ENCODE data around the gene CLIP1. TPM values are rescaled to one million over a fixed set of nuclear protein-coding genes. Genes with fewer than 3 reads are reported as not detected.
A peak's percentile ranks its signal among the peaks of the same experiment; 100 is the strongest.
"Not testable (repeated sequence)": the region's sequence is repeated elsewhere in the genome, so short reads cannot be mapped to it uniquely, and the experiment has no call there.

CLIP1 gene
- total RNA-seq, 1 donor from 2014 or later = 78.6 TPM

GRCh38 chr12:122403115-122403770, 19.2 kb downstream of the CLIP1 start:
- Mint-ChIP-seq H3K27me3 (no peaks in the 10 kb centered on the region), H3K4me1 (ENCODE audit: low read depth) (peaks cover 36% of the 10 kb centered on the region), H3K9me3 (ENCODE audit: low read depth) (no peaks in the 10 kb centered on the region), H3K27ac (no peak overlapping the region), H3K4me3 (ENCODE audit: low read depth) (no peak overlapping the region), H3K36me3 (ENCODE audit: insufficient read depth) (peaks cover 6% of the 10 kb centered on the region)
- TF ChIP-seq, protein P1, sequence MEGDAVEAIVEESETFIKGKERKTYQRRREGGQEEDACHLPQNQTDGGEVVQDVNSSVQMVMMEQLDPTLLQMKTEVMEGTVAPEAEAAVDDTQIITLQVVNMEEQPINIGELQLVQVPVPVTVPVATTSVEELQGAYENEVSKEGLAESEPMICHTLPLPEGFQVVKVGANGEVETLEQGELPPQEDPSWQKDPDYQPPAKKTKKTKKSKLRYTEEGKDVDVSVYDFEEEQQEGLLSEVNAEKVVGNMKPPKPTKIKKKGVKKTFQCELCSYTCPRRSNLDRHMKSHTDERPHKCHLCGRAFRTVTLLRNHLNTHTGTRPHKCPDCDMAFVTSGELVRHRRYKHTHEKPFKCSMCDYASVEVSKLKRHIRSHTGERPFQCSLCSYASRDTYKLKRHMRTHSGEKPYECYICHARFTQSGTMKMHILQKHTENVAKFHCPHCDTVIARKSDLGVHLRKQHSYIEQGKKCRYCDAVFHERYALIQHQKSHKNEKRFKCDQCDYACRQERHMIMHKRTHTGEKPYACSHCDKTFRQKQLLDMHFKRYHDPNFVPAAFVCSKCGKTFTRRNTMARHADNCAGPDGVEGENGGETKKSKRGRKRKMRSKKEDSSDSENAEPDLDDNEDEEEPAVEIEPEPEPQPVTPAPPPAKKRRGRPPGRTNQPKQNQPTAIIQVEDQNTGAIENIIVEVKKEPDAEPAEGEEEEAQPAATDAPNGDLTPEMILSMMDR (IDR thresholded peaks at IDR 0.05; ENCODE audit: unreplicated experiment) = no peak
- DNase-seq (ENCODE audit: low spot score, unreplicated experiment) = no peak

GRCh38 chr12:122402264-122402663, 20.2 kb downstream of the CLIP1 start:
- no peak for DNase-seq (ENCODE audit: low spot score, unreplicated experiment)
- H3K27ac Mint-ChIP-seq = no peak overlapping the region
- H3K9me3 Mint-ChIP-seq (ENCODE audit: low read depth) = no peaks in the 10 kb centered on the region
- peaks cover 33% of the 10 kb centered on the region for H3K4me1 Mint-ChIP-seq (ENCODE audit: low read depth)
- peaks cover 6% of the 10 kb centered on the region for H3K36me3 Mint-ChIP-seq (ENCODE audit: insufficient read depth)
- no peak overlapping the region for H3K4me3 Mint-ChIP-seq (ENCODE audit: low read depth)
- TF ChIP-seq, protein P1 (IDR thresholded peaks at IDR 0.05; ENCODE audit: unreplicated experiment) = no peak
- H3K27me3 Mint-ChIP-seq = no peaks in the 10 kb centered on the region

DNA sequence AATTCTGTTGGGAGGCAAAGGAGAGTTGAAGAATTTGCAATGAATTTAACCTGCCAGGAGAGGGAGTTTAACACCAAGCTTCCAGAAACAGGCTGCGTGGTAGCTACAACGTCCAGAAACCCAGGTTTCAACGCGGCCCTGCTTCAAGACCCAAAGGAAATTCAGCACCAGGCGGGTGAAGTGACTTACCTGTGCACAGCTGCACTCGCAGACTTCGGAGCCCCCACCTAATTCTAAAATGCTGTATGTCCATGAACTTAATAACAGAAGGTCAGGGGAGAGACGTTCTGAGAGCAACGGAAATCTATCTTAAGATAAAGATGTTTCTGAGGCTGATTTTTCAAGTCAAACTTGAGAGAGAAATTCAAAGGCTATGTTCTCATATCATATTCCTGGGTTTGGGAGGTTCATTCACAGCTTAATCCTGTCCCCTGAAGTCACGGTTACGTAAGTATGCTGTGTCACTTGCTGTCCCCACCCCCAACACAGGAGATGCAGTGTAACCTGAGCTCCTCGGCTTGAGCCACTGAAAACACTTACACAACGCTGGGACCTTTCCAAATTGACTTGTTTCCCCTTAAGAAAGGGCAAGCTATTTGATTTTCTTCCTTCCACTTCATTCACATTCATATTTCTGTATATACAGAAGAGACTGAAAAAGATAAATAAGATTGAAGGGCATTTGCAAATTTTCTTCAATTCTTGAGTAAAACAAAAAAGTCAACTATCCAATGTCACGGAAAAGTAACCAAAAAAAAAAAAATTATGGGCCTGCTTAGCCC, 22.7 kb downstream of the CLIP1 start:
- no peaks in the 10 kb centered on the region for H3K9me3 Mint-ChIP-seq (ENCODE audit: low read depth)
- H3K27me3 Mint-ChIP-seq = no peaks in the 10 kb centered on the region
- H3K4me1 Mint-ChIP-seq (ENCODE audit: low read depth) = peaks cover 22% of the 10 kb centered on the region
- peak overlapping the region; percentile 65 for H3K4me3 Mint-ChIP-seq (ENCODE audit: low read depth)
- TF ChIP-seq, protein P1 (IDR thresholded peaks at IDR 0.05; ENCODE audit: unreplicated experiment) = peak; percentile 69
- peak overlapping the region; percentile 99 for H3K27ac Mint-ChIP-seq
- DNase-seq (ENCODE audit: low spot score, unreplicated experiment) = peak; percentile 14
- peaks cover 5% of the 10 kb centered on the region for H3K36me3 Mint-ChIP-seq (ENCODE audit: insufficient read depth)

- Mint-ChIP-seq H3K27ac (peak overlapping the region; percentile 99), H3K4me3 (ENCODE audit: low read depth) (no peak overlapping the region), H3K27me3 (no peaks in the 10 kb centered on the region), H3K36me3 (ENCODE audit: insufficient read depth) (peaks cover 4% of the 10 kb centered on the region), H3K4me1 (ENCODE audit: low read depth) (peaks cover 23% of the 10 kb centered on the region), H3K9me3 (ENCODE audit: low read depth) (no peaks in the 10 kb centered on the region)
- TF ChIP-seq, protein P1 (IDR thresholded peaks at IDR 0.05; ENCODE audit: unreplicated experiment) = no peak
- DNase-seq (ENCODE audit: low spot score, unreplicated experiment) = no peak
Measured at GRCh38 chr12:122399254-122399591, 23.2 kb downstream of the CLIP1 start.

DNA sequence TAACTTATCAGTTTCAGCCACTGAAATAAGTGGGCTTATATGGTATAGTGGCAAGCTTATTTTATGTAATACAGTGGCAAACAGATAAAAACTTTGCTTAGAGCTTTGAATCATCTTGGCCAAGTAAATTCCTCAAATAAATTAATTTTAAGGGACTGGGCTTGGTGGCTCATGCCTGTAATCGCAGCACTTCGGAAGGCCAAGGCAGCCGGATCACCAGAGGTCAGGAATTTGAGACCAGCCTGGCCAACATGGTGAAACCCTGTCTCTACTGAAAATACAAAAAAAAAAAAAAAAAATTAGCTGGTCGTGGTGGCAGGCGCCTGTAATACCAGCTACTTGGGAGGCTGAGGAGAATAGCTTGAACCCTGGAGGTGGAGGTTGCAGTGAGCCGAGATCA, 24.5 kb downstream of the CLIP1 start:
- not testable (repeated sequence) for H3K4me3 Mint-ChIP-seq (ENCODE audit: low read depth); H3K9me3 Mint-ChIP-seq (ENCODE audit: low read depth); DNase-seq (ENCODE audit: low spot score, unreplicated experiment); H3K27ac Mint-ChIP-seq; H3K36me3 Mint-ChIP-seq (ENCODE audit: insufficient read depth); H3K27me3 Mint-ChIP-seq
- peaks cover 22% of the 10 kb centered on the region for H3K4me1 Mint-ChIP-seq (ENCODE audit: low read depth)

All from progenitor cell of endocrine pancreas (in vitro differentiated cells).